H54 (cell line): Measurements from ENCODE around the gene TEX2.
"Not testable (repeated sequence)": the region's sequence is repeated elsewhere in the genome, so short reads cannot be mapped to it uniquely, and the experiment has no call there.

Source experiments
- DNase-seq: peaks from one replicate; pipeline ENCODE4 v3.0.0; 2011; ENCODE audit warnings: low spot score, mixed read lengths; ENCODE audit not compliant: insufficient read length
- FAIRE-seq: peaks from 3 replicates; lab custom pipeline; 2011; peaks lifted over from hg19 to GRCh38; lab: Jason Lieb, UNC
- POLR2A ChIP-seq: IDR thresholded peaks from 2 replicates; pipeline ENCODE4 v1.6.1; 2011; ENCODE audit warnings: low read depth, mild to moderate bottlenecking, low read length

Gene TEX2

DNA sequence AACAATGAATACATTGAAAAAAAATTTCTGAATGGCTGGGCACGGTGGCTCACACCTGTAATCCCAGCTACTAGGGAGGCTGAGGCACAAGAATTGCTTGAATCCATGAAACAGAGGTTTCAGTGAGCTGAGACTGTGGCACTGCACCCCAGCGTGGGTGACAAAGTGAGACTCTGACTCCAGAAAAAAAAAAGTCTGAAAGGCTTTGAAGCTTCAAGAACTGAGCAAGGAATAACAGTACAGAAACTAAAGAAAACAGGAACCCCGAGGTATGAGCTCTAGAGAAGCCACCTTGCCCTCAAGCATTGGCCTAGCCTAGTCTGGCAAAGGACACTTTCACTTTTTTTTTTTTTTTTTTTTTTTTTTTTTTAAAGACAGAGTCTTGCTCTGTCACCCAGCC is 45.0 kb downstream of the TEX2 start:
- TF ChIP-seq POLR2A: no peak
- FAIRE-seq (no peak), DNase-seq (no peak)

DNA sequence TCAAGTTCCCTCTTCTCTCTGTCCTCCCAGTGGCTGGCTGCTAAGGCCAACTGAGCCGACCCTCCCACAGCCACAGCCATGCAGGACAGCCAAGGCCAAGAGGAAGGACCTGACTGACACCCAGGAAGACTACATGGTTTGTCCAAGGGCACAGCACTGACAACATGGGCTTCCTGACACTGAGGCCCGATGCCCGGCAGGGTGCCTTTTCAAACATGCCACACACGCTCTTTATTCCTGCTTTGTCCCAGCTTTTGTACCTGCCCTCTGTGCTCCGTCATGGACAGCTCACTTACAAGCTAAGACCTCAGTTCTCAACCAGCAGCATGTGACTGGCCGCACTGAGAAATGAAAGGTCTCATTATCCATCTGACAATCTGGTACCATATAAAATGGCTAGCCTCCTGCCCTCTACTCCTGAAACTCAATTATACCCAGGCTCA is 45.8 kb downstream of the TEX2 start:
- FAIRE-seq (no peak), DNase-seq (no peak)
- no peak for TF ChIP-seq POLR2A

DNA sequence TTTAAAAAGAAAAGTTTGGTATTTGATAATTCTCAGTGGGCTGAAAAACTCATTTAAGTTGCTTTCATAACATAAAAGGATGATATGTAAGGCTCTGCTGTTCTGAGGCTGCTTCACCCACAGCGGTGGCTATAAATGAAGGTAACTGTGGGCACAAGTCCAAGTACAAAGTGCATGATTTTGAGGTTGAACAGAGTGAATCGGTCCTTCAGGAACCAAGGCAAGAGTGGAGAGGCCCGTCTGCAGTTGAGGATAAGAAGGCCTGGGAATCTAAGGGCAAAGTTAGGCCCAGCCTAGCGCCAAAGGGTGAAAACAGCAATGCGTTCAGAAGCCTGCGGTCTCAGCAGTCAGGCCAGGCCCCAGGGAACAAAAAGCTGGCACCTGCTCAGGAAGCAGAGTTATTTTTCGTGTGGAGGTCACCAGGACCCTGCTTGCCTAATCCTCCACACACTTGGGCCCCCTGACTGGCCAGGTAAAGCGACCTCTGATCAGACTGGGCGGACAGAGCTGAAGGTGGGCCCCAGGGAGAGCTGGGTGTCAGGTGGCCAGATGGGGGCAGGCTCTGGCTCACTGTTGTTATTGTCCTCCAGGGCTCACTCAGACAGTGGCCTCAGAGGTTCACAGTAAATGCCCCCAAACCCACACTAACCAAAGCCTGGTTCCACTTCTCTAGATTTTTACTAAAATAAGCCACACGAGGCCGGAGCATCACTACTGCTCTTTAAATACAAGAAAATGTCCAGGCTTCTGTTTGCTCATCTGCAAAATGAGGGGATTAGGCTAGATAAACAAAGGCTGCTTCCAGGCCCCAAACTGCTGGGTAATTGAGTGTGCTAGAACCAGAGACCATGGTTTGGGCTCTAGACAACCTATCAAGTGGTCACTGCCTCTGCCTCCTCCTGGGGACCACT is 46.5 kb downstream of the TEX2 start:
- no peak for TF ChIP-seq POLR2A
- FAIRE-seq (no peak), DNase-seq (no peak)

DNA sequence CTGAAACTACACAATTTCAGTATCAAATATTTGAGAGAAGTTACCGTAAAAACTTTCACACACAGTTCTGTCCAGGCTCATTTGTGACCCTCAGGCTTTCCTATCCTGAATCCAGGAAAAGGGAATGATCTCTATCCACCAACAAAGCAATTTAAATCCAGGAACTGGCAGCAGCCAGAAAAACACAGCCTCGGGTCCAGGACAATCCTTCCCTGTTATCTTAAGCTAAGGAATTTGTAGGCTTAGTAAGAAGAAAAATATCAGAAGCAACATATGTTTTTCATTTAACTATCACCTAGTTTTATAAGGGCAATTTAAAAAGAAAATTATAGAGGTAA is 47.1 kb downstream of the TEX2 start:
- FAIRE-seq: no peak

DNA sequence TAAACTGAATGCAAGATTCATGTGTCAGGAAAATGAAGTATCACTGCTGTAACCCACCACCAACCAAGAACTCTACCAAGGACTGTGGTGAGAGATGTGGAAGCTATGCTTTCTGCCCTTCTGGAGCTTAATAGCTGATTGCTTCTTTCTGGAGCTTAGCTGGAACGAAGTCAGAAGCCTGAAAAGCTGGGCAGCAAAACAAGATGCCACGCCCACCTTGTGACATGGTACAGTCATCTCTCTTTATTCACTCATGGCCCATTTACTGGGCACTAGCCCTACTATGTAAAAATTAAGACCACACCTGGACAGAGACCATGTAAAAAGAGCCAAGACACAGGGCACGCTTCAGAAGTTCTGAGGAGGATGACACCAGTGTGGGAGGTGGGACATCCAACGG is 48.1 kb downstream of the TEX2 start:
- TF ChIP-seq POLR2A: no peak
- no peak for FAIRE-seq

More for the DNA sequence above, 47.1 kb downstream of the TEX2 start:
- DNase-seq: no peak
- no peak for TF ChIP-seq POLR2A

DNA sequence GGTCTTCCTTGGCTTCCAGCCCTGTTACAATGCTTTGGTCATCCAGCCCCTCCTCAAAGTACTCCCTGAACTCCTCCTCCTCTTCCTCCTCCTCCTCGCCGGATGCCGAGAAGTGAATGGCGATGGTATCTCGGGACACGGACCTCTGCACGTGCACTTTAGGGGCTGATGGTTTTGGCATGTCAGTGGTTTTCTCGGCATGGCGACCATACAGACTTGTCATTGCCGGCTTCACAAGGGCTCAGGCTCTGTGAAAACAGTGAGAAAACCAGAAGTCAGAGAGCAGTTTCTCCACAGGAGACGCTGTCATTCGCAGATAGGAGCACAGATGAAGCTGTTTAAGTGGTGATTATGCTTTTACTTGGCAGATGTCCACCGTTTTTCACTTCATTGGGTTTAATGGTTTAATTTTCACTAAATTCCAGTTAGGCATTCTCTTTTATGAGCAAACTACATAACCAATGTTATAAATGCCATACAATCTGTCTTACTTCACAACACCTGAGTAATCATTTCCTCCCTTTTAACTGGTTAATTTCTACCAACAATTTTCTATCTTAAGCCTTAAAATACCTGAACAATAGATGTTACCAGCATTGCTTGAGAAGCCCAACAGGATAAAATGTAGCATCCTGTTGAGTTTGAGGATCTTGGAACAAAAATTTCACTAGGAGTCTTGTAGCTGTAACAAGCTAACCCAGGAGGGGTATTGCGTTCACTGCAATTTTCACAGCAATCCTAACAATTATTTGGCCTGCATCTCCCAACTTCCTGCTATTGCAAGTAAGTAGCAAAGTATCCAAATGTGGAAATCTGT is 48.9 kb downstream of the TEX2 start:
- TF ChIP-seq POLR2A: no peak
- DNase-seq (no peak), FAIRE-seq (no peak)

More for the DNA sequence above, 48.1 kb downstream of the TEX2 start:
- DNase-seq: no peak

DNA sequence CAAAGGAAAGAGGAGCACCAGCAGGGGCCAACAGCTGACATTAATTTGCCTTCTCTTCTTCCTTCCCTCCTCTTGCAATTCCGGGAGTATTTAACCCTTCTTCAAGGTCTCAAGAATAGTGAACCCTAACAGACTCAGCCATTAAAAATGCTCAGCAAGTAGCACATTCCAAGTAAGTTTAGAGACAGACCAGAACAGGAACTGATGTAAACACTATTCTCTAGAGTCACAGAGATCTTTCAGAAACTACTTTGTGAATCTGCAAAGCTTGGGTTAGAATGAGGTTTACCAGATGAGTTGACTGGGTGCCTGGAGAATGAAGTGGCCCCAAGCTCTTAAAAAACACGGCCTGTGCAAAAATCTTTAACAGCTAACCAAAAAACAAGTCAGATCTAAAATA is 50.9 kb downstream of the TEX2 start:
- TF ChIP-seq POLR2A: no peak
- DNase-seq (no peak), FAIRE-seq (no peak)

DNA sequence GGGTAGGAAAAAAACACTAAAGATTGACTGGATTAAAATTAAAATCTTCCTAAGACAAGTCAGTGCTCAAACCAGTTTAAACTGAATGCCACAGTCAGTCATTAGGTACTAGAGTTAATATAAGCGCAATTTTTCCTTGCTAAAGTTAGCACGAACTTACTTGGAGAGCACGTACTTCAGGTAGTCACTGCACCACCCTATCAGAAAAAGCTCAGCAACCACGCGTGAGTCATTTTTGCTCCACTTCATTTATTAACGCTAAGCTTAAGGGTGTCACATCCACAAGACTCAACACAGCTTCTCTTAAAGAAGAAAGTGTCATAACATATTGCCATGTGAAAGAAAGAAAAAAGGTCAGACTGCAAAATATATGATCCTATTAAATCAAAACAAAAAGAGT is 53.1 kb downstream of the TEX2 start:
- DNase-seq (no peak), FAIRE-seq (no peak)
- no peak for TF ChIP-seq POLR2A

DNA sequence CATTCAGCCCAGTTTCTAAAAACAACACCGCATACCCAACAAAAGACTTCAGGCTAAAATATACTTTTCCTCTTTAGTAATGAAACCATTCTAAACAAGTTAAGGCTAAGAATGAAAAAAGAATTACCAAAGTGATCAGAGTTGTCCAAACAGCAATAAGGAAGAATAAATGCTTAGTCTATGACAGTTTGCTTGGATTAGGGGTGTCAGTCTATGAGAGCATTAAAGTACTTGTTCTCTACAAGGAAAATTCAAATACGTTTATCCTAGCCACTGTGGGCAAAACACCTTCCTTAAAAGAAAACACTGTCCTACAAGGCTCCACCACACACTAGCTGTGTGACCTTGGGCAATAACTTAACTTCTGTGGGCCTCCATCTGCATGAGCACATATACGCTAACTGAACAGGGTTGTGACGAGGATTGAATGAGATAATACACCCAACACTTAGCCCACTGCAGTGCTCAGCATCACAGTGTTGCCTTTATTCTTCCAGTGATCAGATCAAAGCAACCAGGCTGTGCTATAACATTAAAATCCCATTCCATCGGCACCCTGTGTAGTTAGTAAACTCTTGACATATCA is 53.6 kb downstream of the TEX2 start:
- no peak for FAIRE-seq

DNA sequence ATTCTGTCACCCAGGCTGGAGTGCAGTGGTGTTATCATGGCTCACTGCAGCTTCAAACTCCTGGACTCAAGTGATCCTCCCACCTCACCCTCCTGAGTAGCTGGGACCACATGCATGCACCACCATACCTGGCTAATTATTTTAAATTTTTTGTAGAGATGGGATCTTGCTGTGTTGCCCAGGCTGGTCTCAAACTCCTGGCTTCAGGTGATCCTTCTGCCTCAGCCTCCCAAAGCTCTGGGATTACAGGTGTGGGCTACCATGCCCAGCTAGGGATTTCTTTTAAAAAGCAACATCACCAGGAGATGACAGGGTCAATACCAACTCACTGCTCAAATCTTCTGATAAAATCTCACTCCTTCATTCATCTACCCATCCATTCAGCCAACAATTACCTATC is 54.4 kb downstream of the TEX2 start:
- not testable (repeated sequence) for DNase-seq

More for the DNA sequence above, 53.6 kb downstream of the TEX2 start:
- no peak for TF ChIP-seq POLR2A
- no peak for DNase-seq

DNA sequence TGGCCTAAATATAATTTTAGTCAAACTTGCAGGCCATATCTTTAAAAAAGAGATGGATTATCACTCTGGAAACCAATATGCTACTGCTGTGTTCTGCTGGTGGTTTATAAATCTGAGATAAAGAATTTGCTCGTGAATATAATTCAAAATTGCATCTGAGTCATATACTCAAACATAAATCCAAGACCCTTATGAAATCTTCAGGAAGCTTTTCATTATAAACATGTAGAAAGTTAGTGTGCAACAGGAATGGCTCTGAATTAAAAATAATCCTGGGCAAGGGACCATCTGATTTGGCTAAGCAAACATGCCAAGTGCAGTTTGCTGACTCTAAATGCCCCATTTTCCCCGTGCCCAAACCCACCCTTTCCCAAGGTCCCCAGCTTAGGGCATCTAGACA is 57.3 kb downstream of the TEX2 start:
- no peak for DNase-seq
- no peak for FAIRE-seq
- TF ChIP-seq POLR2A: no peak

More for the DNA sequence above, 54.4 kb downstream of the TEX2 start:
- FAIRE-seq: not testable (repeated sequence)

DNA sequence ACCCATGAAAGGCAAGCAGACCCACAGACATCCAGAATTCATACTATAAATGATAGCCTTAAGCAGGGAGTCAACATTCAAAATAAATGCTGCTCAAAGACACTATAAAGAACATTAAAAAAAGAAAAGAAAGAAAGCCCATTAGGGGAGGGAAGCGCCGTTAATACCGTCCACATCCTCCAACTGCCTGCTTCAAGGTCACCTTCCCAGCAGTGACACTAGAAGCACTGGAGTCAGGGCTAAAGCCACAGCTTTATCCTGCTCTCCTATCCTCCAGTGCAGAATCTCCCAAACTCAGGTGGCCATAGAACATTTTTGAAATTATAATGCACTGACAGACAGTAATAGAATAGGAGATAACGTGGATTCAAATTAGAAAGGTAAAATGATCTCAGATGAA is 59.4 kb downstream of the TEX2 start:
- no peak for DNase-seq
- no peak for FAIRE-seq
- no peak for TF ChIP-seq POLR2A

DNA sequence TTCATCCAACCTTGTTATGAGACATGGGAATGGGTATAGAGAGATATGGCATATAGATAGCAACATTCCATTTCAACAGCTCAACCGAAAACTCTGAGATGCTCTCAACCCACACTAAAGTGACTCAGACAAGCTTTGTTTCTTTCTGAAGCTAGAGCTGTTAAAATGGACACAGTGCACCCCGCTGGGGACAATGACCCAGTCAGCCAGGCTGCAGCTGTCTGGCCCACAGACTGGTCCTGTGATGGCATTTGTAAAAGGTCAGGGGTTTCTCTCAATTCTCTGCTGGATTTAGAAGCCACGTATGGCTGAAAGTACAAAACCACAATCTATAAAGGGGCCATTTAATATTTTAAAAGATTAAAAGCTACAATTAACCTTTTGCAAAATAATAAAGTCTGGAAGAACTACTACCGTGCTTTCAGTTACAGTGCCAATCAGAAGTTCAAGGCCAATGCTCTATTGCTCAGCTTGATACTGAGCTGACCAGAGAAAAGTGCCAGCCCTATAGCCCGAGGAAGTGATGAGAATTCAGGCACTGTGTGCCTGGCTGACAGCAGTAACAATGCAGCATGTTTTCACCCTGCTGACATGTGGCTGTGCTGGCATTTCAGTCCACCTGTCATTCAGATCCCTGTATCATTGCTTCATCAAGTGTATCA is 60.2 kb downstream of the TEX2 start:
- DNase-seq (peak; percentile 92), FAIRE-seq (peak; percentile 93)
- no peak for TF ChIP-seq POLR2A
